ENCODE data around the gene PTPN3. TPM values are rescaled to one million over a fixed set of nuclear protein-coding genes. Genes with fewer than 3 reads are reported as not detected.

PTPN3 gene
- total and polyA plus RNA-seq, 2 donors (not counting 1 experiment from before 2014, with no cell fraction given): not detected

GRCh38 chr9:109491590-109491989, 6.5 kb downstream of the PTPN3 start:
- DNase-seq: no peak
- H3K4me3 Mint-ChIP-seq: no peak overlapping the region
- H3K27me3 ChIP-seq (replicated peaks in 1 of 4; ENCODE audit: control extremely low read depth in 1 of 4, control insufficient read depth in 3 of 4, insufficient read depth in 4 of 4, low read length in 3 of 4): peaks cover 0 to 11% (median 2%) of the 10 kb centered on the region in 4 experiments
- ChIA-PET CTCF (no interaction called here), POLR2A (no interaction called here)
- no peaks in the 10 kb centered on the region for H3K9me3 Mint-ChIP-seq (ENCODE audit: insufficient read depth)
- intact Hi-C loops (cut with micrococcal nuclease): no loop called here
- no peak overlapping the region for H2AFZ ChIP-seq (ENCODE audit: insufficient read depth, low read depth, low read length, poor library complexity, severe bottlenecking)
- H3K4me1 ChIP-seq (ENCODE audit: control insufficient read depth in 2 of 2, insufficient read depth in 2 of 2, low read length in 2 of 2): no peaks in the 10 kb centered on the region
- no peak overlapping the region for H3K4me2 ChIP-seq (replicated peaks; ENCODE audit: low read depth, low read length, poor library complexity, severe bottlenecking)
- H3K27me3 Mint-ChIP-seq: peaks cover 47% of the 10 kb centered on the region
- H3K4me1 Mint-ChIP-seq: no peaks in the 10 kb centered on the region
- ATAC-seq (ENCODE audit: low read depth): no peak
- H3K27ac ChIP-seq (ENCODE audit: low read length in 2 of 2): no peak overlapping the region
- TF ChIP-seq EZH2 (IDR thresholded peaks at IDR 0.05; ENCODE audit: borderline replicate concordance, insufficient read depth, low read depth, low read length, poor library complexity, severe bottlenecking): no peak
- no peak for TF ChIP-seq CTCF (IDR thresholded peaks at IDR 0.05)
- H3K79me2 ChIP-seq (ENCODE audit: control insufficient read depth, insufficient read depth, low read length): no peaks in the 10 kb centered on the region
- no peak overlapping the region for H3K4me3 ChIP-seq (ENCODE audit: control extremely low read depth in 1 of 5, extremely low read depth in 1 of 5, insufficient read depth in 1 of 5, low read depth in 2 of 5, low read length in 4 of 5)
- H3K9me3 ChIP-seq (ENCODE audit: control extremely low read depth in 1 of 3, control insufficient read depth in 2 of 3, insufficient read depth in 1 of 3, low read length in 2 of 3): no peaks in the 10 kb centered on the region
- no peaks in the 10 kb centered on the region for H4K20me1 ChIP-seq (ENCODE audit: control insufficient read depth, insufficient read depth, low read length, poor library complexity, severe bottlenecking)
- 83% methylated on average over 2 of the region's 2 CpGs for WGBS (ENCODE audit: insufficient coverage)
- no peaks in the 10 kb centered on the region for H3K36me3 ChIP-seq (replicated peaks in 1 of 2; ENCODE audit: control extremely low read depth in 1 of 2, control insufficient read depth in 1 of 2, extremely low read depth in 1 of 2, insufficient read depth in 2 of 2, low read length in 1 of 2)
- no peak overlapping the region for H3K9ac ChIP-seq (ENCODE audit: low read length)
- H3K27ac Mint-ChIP-seq: no peak overlapping the region

- no peak for TF ChIP-seq EZH2 (IDR thresholded peaks at IDR 0.05; ENCODE audit: borderline replicate concordance, insufficient read depth, low read depth, low read length, poor library complexity, severe bottlenecking)
- TF ChIP-seq CTCF (IDR thresholded peaks at IDR 0.05): no peak
- Mint-ChIP-seq H3K4me3 (no peak overlapping the region), H3K9me3 (ENCODE audit: insufficient read depth) (no peaks in the 10 kb centered on the region), H3K4me1 (no peaks in the 10 kb centered on the region), H3K27ac (no peak overlapping the region), H3K27me3 (peaks cover 41% of the 10 kb centered on the region)
- POLR2A ChIA-PET: no interaction called here
- CTCF ChIA-PET: no interaction called here
- H3K9ac ChIP-seq (ENCODE audit: low read length): no peak overlapping the region
- intact Hi-C loops (cut with micrococcal nuclease): no loop called here
- H3K4me1 ChIP-seq (ENCODE audit: control insufficient read depth in 2 of 2, insufficient read depth in 2 of 2, low read length in 2 of 2): no peaks in the 10 kb centered on the region
- no peak overlapping the region for H2AFZ ChIP-seq (ENCODE audit: insufficient read depth, low read depth, low read length, poor library complexity, severe bottlenecking)
- no peak overlapping the region for H3K27ac ChIP-seq (ENCODE audit: low read length in 2 of 2)
- no peaks in the 10 kb centered on the region for H3K36me3 ChIP-seq (replicated peaks in 1 of 2; ENCODE audit: control extremely low read depth in 1 of 2, control insufficient read depth in 1 of 2, extremely low read depth in 1 of 2, insufficient read depth in 2 of 2, low read length in 1 of 2)
- H3K9me3 ChIP-seq (ENCODE audit: control extremely low read depth in 1 of 3, control insufficient read depth in 2 of 3, insufficient read depth in 1 of 3, low read length in 2 of 3): no peaks in the 10 kb centered on the region
- 45% methylated on average over 2 of the region's 7 CpGs for WGBS (ENCODE audit: insufficient coverage)
- H3K79me2 ChIP-seq (ENCODE audit: control insufficient read depth, insufficient read depth, low read length): no peaks in the 10 kb centered on the region
- no peak overlapping the region for H3K4me3 ChIP-seq (ENCODE audit: control extremely low read depth in 1 of 5, extremely low read depth in 1 of 5, insufficient read depth in 1 of 5, low read depth in 2 of 5, low read length in 4 of 5)
- ATAC-seq (ENCODE audit: low read depth) (no peak), DNase-seq (no peak)
- peaks cover 0 to 3% (median under 1%) of the 10 kb centered on the region in 4 experiments for H3K27me3 ChIP-seq (replicated peaks in 1 of 4; ENCODE audit: control extremely low read depth in 1 of 4, control insufficient read depth in 3 of 4, insufficient read depth in 4 of 4, low read length in 3 of 4)
- H3K4me2 ChIP-seq (replicated peaks; ENCODE audit: low read depth, low read length, poor library complexity, severe bottlenecking): no peak overlapping the region
- H4K20me1 ChIP-seq (ENCODE audit: control insufficient read depth, insufficient read depth, low read length, poor library complexity, severe bottlenecking): no peaks in the 10 kb centered on the region
Observed at GRCh38 chr9:109488791-109489492, 9.2 kb downstream of the PTPN3 start.

Data from B cell (primary cell).